Stimulated activated CD4-positive, alpha-beta T cell treated with anti-CD3 and anti-CD28 coated beads, Interleukin-1b, Interleukin-23, amount 100 ng/mL, for 4 hours (primary cell): ENCODE data around the gene DEFB121.

Experiments
- DNase-seq, 2 donors: peaks; one replicate each; pipeline ENCODE4 v3.0.0-alpha.2; 2020; ENCODE audit warnings: low read depth in 2 of 2

Gene DEFB121

DNA sequence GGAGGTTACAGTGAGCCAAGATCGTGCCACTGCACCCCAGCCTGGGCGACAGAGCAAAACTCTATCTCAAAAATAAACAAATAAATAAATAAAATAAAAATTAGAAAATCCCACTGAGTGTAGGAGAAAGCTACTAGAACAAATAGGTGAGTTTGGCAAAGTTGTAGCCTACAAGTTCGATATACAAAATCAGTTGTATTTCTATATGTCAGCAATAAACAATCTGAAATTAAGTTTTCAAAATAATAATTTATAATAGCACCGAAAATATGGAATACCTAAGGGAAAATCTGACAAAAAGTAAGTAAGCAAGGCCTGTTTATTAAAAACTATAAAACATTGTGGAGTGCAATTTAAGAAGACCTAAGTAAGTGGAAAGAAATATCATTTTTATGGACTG is 42.7 kb downstream of the DEFB121 start:
- DNase-seq = no peak

DNA sequence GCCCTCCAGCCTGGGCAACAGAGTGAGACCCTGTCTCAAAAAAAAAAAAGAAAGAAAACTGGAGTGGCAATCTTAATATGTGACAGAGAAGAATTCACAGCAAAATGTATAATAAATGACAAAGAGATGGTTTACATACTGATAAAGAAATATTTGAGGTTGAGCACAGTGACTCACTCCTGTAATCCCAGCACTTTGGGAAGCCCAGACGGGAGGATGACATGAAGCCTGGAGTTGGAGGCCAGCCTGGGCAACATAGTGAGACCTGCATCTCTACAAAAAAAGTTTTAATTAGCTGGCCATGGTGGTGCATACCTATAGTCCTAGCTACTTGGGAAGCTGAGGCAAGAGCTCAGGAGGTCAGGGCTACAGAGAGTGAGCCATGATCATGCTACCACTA is 50.0 kb downstream of the DEFB121 start:
- DNase-seq = no peak
